Mesodermal cell (in vitro differentiated cells): ENCODE results near the gene UQCR11.

Experiments
- H3K27ac ChIP-seq: 2 replicates; pipeline ENCODE4 v1.7.0; 2013; ENCODE audit warnings: mild to moderate bottlenecking, low read depth, low read length, moderate library complexity; ENCODE audit not compliant: severe bottlenecking
- H3K36me3 ChIP-seq: 2 replicates; pipeline ENCODE4 v1.7.1; 2013; ENCODE audit warnings: mild to moderate bottlenecking, low read length, moderate library complexity; ENCODE audit not compliant: control insufficient read depth, insufficient read depth
- H3K4me1 ChIP-seq: one replicate; pipeline ENCODE4 v1.7.1; 2013; ENCODE audit warnings: mild to moderate bottlenecking, low read length; ENCODE audit not compliant: insufficient read depth, control insufficient read depth, poor library complexity, severe bottlenecking
- H3K4me3 ChIP-seq: 2 replicates; pipeline ENCODE4 v1.7.0; 2013; ENCODE audit warnings: low read length, control low read depth, mild to moderate bottlenecking; ENCODE audit not compliant: insufficient read depth, poor library complexity, severe bottlenecking; ENCODE audit errors: extremely low read depth
- H3K9me3 ChIP-seq: 2 replicates; pipeline ENCODE4 v1.7.1; 2013; ENCODE audit warnings: mild to moderate bottlenecking, low read length, moderate library complexity; ENCODE audit not compliant: control insufficient read depth
- WGBS, 2 experiments: methylation state at CpG; one replicate each; pipeline ENCODE4 v1.1.5; 2013; ENCODE audit warnings: missing lambda C conversion rate in 2 of 2; ENCODE audit not compliant: insufficient coverage in 2 of 2; 5-methylcytosine and 5-hydroxymethylcytosine counted together

Gene UQCR11

GRCh38 chr19:1575323-1576241, 29.7 kb downstream of the UQCR11 start:
- H3K9me3 ChIP-seq: no peaks in the 10 kb centered on the region

GRCh38 chr19:1574354-1575136, 30.7 kb downstream of the UQCR11 start:
- 92 to 94% methylated on average over 27 to 32 of the region's 34 CpGs for WGBS, 2 experiments
- no peaks in the 10 kb centered on the region for H3K4me1 ChIP-seq
- no peaks in the 10 kb centered on the region for H3K9me3 ChIP-seq
- no peak overlapping the region for H3K4me3 ChIP-seq
- peaks cover 31% of the 10 kb centered on the region for H3K36me3 ChIP-seq
- H3K27ac ChIP-seq: no peak overlapping the region

More at GRCh38 chr19:1575323-1576241, 29.7 kb downstream of the UQCR11 start:
- no peak overlapping the region for H3K4me3 ChIP-seq
- 96 to 97% methylated on average over 22 of the region's 22 CpGs for WGBS, 2 experiments
- peaks cover 41% of the 10 kb centered on the region for H3K36me3 ChIP-seq
- no peaks in the 10 kb centered on the region for H3K4me1 ChIP-seq
- peak overlapping the region; percentile 41 for H3K27ac ChIP-seq

DNA sequence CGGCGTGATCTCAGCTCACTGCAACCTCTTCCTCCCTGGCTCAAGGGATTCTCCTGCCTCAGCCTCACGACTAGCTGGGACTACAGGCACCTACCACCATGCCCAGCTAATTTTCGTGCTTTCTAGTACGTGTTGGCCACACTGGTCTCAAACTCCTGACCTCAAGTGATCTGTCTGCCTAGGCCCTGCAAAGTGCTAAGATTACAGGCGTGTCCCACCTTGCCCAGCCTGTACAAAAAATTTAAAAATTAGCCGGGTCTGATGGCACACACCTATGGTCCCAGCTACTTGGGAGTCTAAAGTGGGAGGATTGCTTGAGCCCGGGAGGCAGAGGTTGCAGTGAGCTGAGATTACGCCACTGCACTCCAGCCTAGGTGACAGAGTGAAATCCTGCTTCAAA, 32.5 kb downstream of the UQCR11 start:
- WGBS, 2 experiments: 87 to 94% methylated on average over 5 to 8 of the region's 9 CpGs
- no peak overlapping the region for H3K4me3 ChIP-seq
- no peaks in the 10 kb centered on the region for H3K4me1 ChIP-seq
- H3K27ac ChIP-seq: no peak overlapping the region
- peaks cover 18% of the 10 kb centered on the region for H3K36me3 ChIP-seq
- H3K9me3 ChIP-seq: no peaks in the 10 kb centered on the region

- H3K27ac ChIP-seq: no peak overlapping the region
- peaks cover 4% of the 10 kb centered on the region for H3K36me3 ChIP-seq
- WGBS, 2 experiments: 96 to 97% methylated on average over 11 to 12 of the region's 12 CpGs
- no peaks in the 10 kb centered on the region for H3K4me1 ChIP-seq
- no peak overlapping the region for H3K4me3 ChIP-seq
- H3K9me3 ChIP-seq: no peaks in the 10 kb centered on the region
Observed at GRCh38 chr19:1571358-1571757, 33.9 kb downstream of the UQCR11 start.

DNA sequence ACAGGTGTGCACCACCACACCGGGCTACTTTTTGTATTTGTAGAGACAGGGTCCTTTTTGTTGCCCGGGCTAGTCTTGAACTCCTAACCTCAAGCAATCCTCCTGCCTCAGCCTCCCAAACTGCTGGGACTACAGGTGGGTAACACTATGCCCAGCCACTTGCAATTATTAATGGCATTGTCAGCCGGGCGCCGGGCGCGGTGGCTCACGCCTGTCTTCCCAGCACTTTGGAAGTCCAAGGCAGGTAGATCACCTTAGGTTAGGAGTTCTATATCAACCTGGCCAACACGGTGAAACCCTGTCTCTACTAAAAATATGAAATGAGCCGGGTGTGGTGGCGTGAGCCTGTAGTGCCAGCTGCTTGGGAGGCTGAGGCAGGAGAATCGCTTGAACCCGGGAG, 34.4 kb downstream of the UQCR11 start:
- H3K27ac ChIP-seq: no peak overlapping the region
- peaks cover 4% of the 10 kb centered on the region for H3K36me3 ChIP-seq
- H3K4me3 ChIP-seq: no peak overlapping the region
- WGBS, 2 experiments: 86 to 95% methylated on average over 6 to 12 of the region's 13 CpGs
- no peaks in the 10 kb centered on the region for H3K9me3 ChIP-seq
- no peaks in the 10 kb centered on the region for H3K4me1 ChIP-seq

GRCh38 chr19:1569997-1570396, 35.3 kb downstream of the UQCR11 start:
- H3K9me3 ChIP-seq: no peaks in the 10 kb centered on the region
- 45 to 72% methylated on average over 1 to 2 of the region's 4 CpGs for WGBS, 2 experiments
- H3K36me3 ChIP-seq: peaks cover 11% of the 10 kb centered on the region
- peaks cover 4% of the 10 kb centered on the region for H3K4me1 ChIP-seq
- H3K4me3 ChIP-seq: no peak overlapping the region
- H3K27ac ChIP-seq: no peak overlapping the region

DNA sequence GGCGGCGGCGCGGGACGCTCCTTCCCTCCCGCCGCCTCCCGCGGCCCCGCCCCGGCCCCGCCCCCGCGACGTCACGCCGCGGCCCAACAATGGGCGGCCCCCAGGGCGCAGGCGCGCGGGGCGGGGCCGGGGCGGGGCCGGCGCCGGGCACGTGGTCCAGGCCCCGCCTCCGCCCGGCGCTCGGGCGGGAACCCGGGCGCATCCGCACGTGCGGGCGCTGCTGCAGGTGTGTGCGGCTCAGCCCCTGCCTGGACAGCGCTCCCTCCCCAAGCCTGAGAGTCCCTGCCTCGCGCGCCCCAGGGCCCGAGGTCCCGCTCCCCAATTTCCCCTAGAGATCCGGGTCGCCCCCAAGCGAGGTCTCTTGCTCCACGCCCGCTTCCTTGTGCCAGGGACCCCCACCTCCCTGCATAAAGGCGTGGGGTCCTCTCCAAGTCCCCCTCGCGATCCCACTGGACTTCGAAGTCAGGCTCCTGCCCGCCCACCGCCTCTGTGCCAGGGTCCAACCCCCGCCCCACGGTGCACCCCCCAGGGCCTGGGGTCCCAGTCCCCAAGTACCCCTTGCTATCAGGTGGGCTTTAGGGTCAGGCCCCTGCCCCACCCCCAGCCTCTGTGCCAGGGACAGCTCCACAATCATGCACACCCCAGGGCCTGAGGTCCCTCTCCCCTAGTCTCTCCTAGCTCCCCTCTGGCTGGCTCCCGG, 36.8 kb downstream of the UQCR11 start, which contains the start of gene MEX3D:
TSS of gene MEX3D (minus strand) at position 6 of the 700 bp plus-strand sequence. CDS start 267 bp downstream, outside the sequence.
- WGBS, 2 experiments: 19 to 24% methylated on average over 23 to 40 of the region's 63 CpGs
- H3K4me3 ChIP-seq: peak within 1 kb of the TSS; percentile 76
- peaks cover 25% of the 10 kb centered on the region for H3K36me3 ChIP-seq

GRCh38 chr19:1567848-1568227, 37.4 kb downstream of the UQCR11 start:
- WGBS, 2 experiments: 0% methylated on average over 3 to 9 of the region's 73 CpGs

More for the DNA sequence above, 36.8 kb downstream of the UQCR11 start, which contains the start of gene MEX3D:
- H3K27ac ChIP-seq: peak within 1 kb of the TSS; percentile 98
- peaks cover 8% of the 10 kb centered on the region for H3K4me1 ChIP-seq
- H3K9me3 ChIP-seq: no peaks in the 10 kb centered on the region

GRCh38 chr19:1567116-1567847, 38.0 kb downstream of the UQCR11 start:
- no peaks in the 10 kb centered on the region for H3K9me3 ChIP-seq
- H3K4me1 ChIP-seq: peaks cover 8% of the 10 kb centered on the region
- peak overlapping the region; percentile 76 for H3K4me3 ChIP-seq
- WGBS, 2 experiments: 0% methylated on average over 42 to 89 of the region's 108 CpGs
- H3K27ac ChIP-seq: peak overlapping the region; percentile 98
- peaks cover 36% of the 10 kb centered on the region for H3K36me3 ChIP-seq

More at GRCh38 chr19:1567848-1568227, 37.4 kb downstream of the UQCR11 start:
- Histone ChIP-seq H3K4me1 (peaks cover 8% of the 10 kb centered on the region), H3K9me3 (no peaks in the 10 kb centered on the region), H3K27ac (no peak overlapping the region), H3K36me3 (peaks cover 31% of the 10 kb centered on the region), H3K4me3 (no peak overlapping the region)
